IMR-90 (cell line): ENCODE measurements around the gene CNNM2. TPM values are rescaled to one million over a fixed set of nuclear protein-coding genes. Genes with fewer than 3 reads are reported as not detected.

Source experiments
- ATAC-seq: fragments of 200-7000 bp; cut with Tn5 transposase; 2 replicates; pipeline ENCODE4 v1.9.1; 2020; ENCODE audit warnings: low read depth, mild to moderate bottlenecking, moderate library complexity
- BruUV-seq: library from RNA; stranded (reverse); fragments of 400-500 nt; replicated peaks from 2 replicates; lab custom pipeline; 2021; lab: Mats Ljungman, UMichigan
- CTCF ChIA-PET: fragments of 300-600 bp; formaldehyde crosslinking; extraction: SDS; loops from one replicate; lab custom pipeline; 2021; ENCODE audit warnings: antibody characterized with exemption; lab: Yijun Ruan, JAX
- POLR2A ChIA-PET: fragments of 300-600 bp; sonication (Branson Sonifier 250); formaldehyde crosslinking; loops from one replicate; lab custom pipeline; 2022; ENCODE audit warnings: antibody characterized with exemption; ENCODE audit not compliant: unreplicated experiment; lab: Charles Lee
- DNase-seq: peaks from one replicate; pipeline ENCODE4 v3.0.0; 2013
- H2AFZ ChIP-seq: replicated peaks from 2 replicates; pipeline ENCODE3; 2013; ENCODE audit warnings: low read length, mild to moderate bottlenecking; ENCODE audit not compliant: poor library complexity
- H2AK5ac ChIP-seq: 2 replicates; pipeline ENCODE4 v1.6.1; 2013; ENCODE audit warnings: low read depth, low read length, inconsistent platforms
- H2AK9ac ChIP-seq: replicated peaks from 2 replicates; pipeline ENCODE3; 2013; ENCODE audit warnings: mild to moderate bottlenecking, low read depth, low read length, moderate library complexity; ENCODE audit not compliant: poor library complexity
- H2BK120ac ChIP-seq: 2 replicates; pipeline ENCODE4 v1.6.1; 2013; ENCODE audit warnings: low read depth, low read length, inconsistent platforms
- H2BK15ac ChIP-seq: 3 replicates; pipeline ENCODE4 v1.6.1; 2013; ENCODE audit warnings: low read depth, low read length, inconsistent platforms
- H2BK20ac ChIP-seq: 2 replicates; pipeline ENCODE4 v1.6.1; 2013; ENCODE audit warnings: low read depth, mild to moderate bottlenecking, inconsistent platforms, low read length, moderate library complexity
- H2BK5ac ChIP-seq: 2 replicates; pipeline ENCODE4 v1.6.1; 2013; ENCODE audit warnings: mild to moderate bottlenecking, low read depth, low read length, inconsistent platforms; ENCODE audit not compliant: poor library complexity, severe bottlenecking
- H3K14ac ChIP-seq: replicated peaks from 2 replicates; pipeline ENCODE4 v1.6.1; 2013; ENCODE audit warnings: low read depth, low read length, inconsistent platforms
- H3K18ac ChIP-seq: 2 replicates; pipeline ENCODE4 v1.6.1; 2013; ENCODE audit warnings: low read depth, low read length, control low read depth
- H3K23ac ChIP-seq: 2 replicates; pipeline ENCODE4 v1.6.1; 2013; ENCODE audit warnings: low read depth, low read length, inconsistent platforms
- H3K27ac ChIP-seq: 2 replicates; pipeline ENCODE4 v1.5.1; 2013; ENCODE audit warnings: mild to moderate bottlenecking, control low read depth, low read length; ENCODE audit not compliant: insufficient read depth
- H3K27me3 ChIP-seq: 2 replicates; pipeline ENCODE4 v1.6.1; 2013; ENCODE audit warnings: low read length; ENCODE audit not compliant: control insufficient read depth, insufficient read depth
- H3K36me3 ChIP-seq: 2 replicates; pipeline ENCODE4 v1.6.1; 2013; ENCODE audit warnings: low read length, mixed read lengths; ENCODE audit not compliant: control insufficient read depth, insufficient read depth
- H3K4ac ChIP-seq: 2 replicates; pipeline ENCODE4 v1.6.1; 2013; ENCODE audit warnings: low read depth, low read length, inconsistent platforms
- H3K4me1 ChIP-seq: 2 replicates; pipeline ENCODE4 v1.6.1; 2013; ENCODE audit warnings: low read length, mixed read lengths; ENCODE audit not compliant: control insufficient read depth, insufficient read depth
- H3K4me2 ChIP-seq: 2 replicates; pipeline ENCODE4 v1.6.1; 2013; ENCODE audit warnings: low read depth, mild to moderate bottlenecking, control low read depth, low read length, moderate library complexity
- H3K4me3 ChIP-seq: 2 replicates; pipeline ENCODE4 v1.5.1; 2013; ENCODE audit warnings: low read depth, mild to moderate bottlenecking, control low read depth, low read length, moderate library complexity; ENCODE audit not compliant: insufficient read depth
- H3K56ac ChIP-seq: 2 replicates; pipeline ENCODE4 v1.6.1; 2013; ENCODE audit warnings: low read length, inconsistent platforms; ENCODE audit not compliant: insufficient read depth; ENCODE audit errors: extremely low read depth
- H3K79me1 ChIP-seq, 2 experiments: 2 replicates each; pipeline ENCODE4 v1.6.1; 2013; ENCODE audit warnings: low read length in 2 of 2, inconsistent platforms in 1 of 2, low read depth in 1 of 2
- H3K9ac ChIP-seq: 2 replicates; pipeline ENCODE4 v1.6.1; 2013; ENCODE audit warnings: low read depth, low read length, control low read depth
- H3K9me1 ChIP-seq: 2 replicates; pipeline ENCODE4 v1.6.1; 2013; ENCODE audit warnings: low read length, inconsistent platforms; ENCODE audit not compliant: insufficient read depth
- H3K9me3 ChIP-seq: 2 replicates; pipeline ENCODE4 v1.6.1; 2013; ENCODE audit warnings: low read length; ENCODE audit not compliant: control insufficient read depth, insufficient read depth
- H4K20me1 ChIP-seq: 2 replicates; pipeline ENCODE4 v1.6.1; 2013; ENCODE audit warnings: low read length, inconsistent platforms; ENCODE audit not compliant: insufficient read depth
- H4K5ac ChIP-seq: 2 replicates; pipeline ENCODE4 v1.6.1; 2013; ENCODE audit warnings: mild to moderate bottlenecking, low read depth, low read length, control low read depth
- H4K8ac ChIP-seq, 2 experiments: 2 replicates each; pipeline ENCODE4 v1.6.1; 2013; ENCODE audit warnings: low read depth in 2 of 2, low read length in 2 of 2, control low read depth in 1 of 2, inconsistent platforms in 1 of 2
- H4K91ac ChIP-seq: 2 replicates; pipeline ENCODE4 v1.6.1; 2013; ENCODE audit warnings: low read depth, low read length, inconsistent platforms; ENCODE audit not compliant: insufficient read depth
- BHLHE40 ChIP-seq: fragments of 150-350 bp; IDR thresholded peaks from 2 replicates; pipeline ENCODE4 v1.6.1; 2016; ENCODE audit warnings: mild to moderate bottlenecking, low read depth, low read length
- CEBPB ChIP-seq: IDR thresholded peaks from 2 replicates; pipeline ENCODE4 v1.6.1; 2012; ENCODE audit warnings: low read depth, low read length, improper control_type of control experiment
- CHD1 ChIP-seq: IDR thresholded peaks from 2 replicates; pipeline ENCODE4 v1.6.1; 2012; ENCODE audit warnings: low read depth, low read length, improper control_type of control experiment
- FOS ChIP-seq: fragments of 150-350 bp; IDR thresholded peaks from 2 replicates; pipeline ENCODE4 v1.6.1; 2016; ENCODE audit warnings: low read depth, low read length
- MAFK ChIP-seq: IDR thresholded peaks from 2 replicates; pipeline ENCODE4 v1.6.1; 2012; ENCODE audit warnings: low read depth, low read length, improper control_type of control experiment
- MAZ ChIP-seq: IDR thresholded peaks from 2 replicates; pipeline ENCODE4 v1.6.1; 2012; ENCODE audit warnings: low read depth, mild to moderate bottlenecking, low read length, improper control_type of control experiment, moderate library complexity, borderline replicate concordance
- MXI1 ChIP-seq: IDR thresholded peaks from 2 replicates; pipeline ENCODE4 v1.6.1; 2012; ENCODE audit warnings: low read depth, mild to moderate bottlenecking, low read length, moderate library complexity, borderline replicate concordance
- NFE2L2 ChIP-seq: fragments of 150-350 bp; IDR thresholded peaks from 2 replicates; pipeline ENCODE4 v1.6.1; 2016; ENCODE audit warnings: low read depth, mild to moderate bottlenecking, low read length
- POLR2A ChIP-seq: IDR thresholded peaks from 2 replicates; pipeline ENCODE4 v1.6.1; 2012; ENCODE audit warnings: mild to moderate bottlenecking, low read depth, low read length
- RAD21 ChIP-seq: IDR thresholded peaks from 2 replicates; pipeline ENCODE4 v1.6.1; 2012; ENCODE audit warnings: low read length, improper control_type of control experiment
- RCOR1 ChIP-seq: IDR thresholded peaks from 2 replicates; pipeline ENCODE4 v1.6.1; 2012; ENCODE audit warnings: mild to moderate bottlenecking, low read length, improper control_type of control experiment; ENCODE audit not compliant: insufficient replicate concordance
- RFX5 ChIP-seq: IDR thresholded peaks from 2 replicates; pipeline ENCODE4 v1.8.0; 2012; ENCODE audit warnings: low read depth, mild to moderate bottlenecking, low read length, moderate library complexity
- SMC3 ChIP-seq: fragments of 150-350 bp; IDR thresholded peaks from 2 replicates; pipeline ENCODE4 v1.6.1; 2016; ENCODE audit warnings: low read depth, mild to moderate bottlenecking, antibody characterized with exemption, low read length, moderate library complexity
- WGBS, 2 experiments: methylation state at CpG; one replicate each; pipeline versions ENCODE4 v1.1.5 to v1.1.7; 2013; ENCODE audit warnings: missing lambda C conversion rate in 2 of 2; ENCODE audit not compliant: insufficient read length in 1 of 2; ENCODE audit errors: extremely low coverage in 2 of 2; 5-methylcytosine and 5-hydroxymethylcytosine counted together
- dilution Hi-C: fragments of 300-500 bp; cut with HindIII; formaldehyde crosslinking; loops from one replicate; pipeline ENCODE4 v1.14.3; 2018; ENCODE audit warnings: low sequenced_read_pairs; ENCODE audit not compliant: unreplicated experiment
- in situ Hi-C: fragments of 300-500 bp; cut with MboI; formaldehyde crosslinking; loops from 3 replicates; pipeline ENCODE4 v1.14.3; 2019; ENCODE audit warnings: low sequenced_read_pairs, inconsistent platforms, mixed read lengths
- intact Hi-C: fragments of 100-400 bp; cut with micrococcal nuclease; formaldehyde crosslinking; loops from 2 replicates; pipeline ENCODE4 v1.10.0; 2022
- polyA plus RNA-seq, 3 experiments: library from polyadenylated mRNA; depleted of rRNA; stranded (reverse); fragments of >200 nt; gene quantifications; 2 replicates each; pipeline ENCODE4 v1.2.3, GENCODE V29; 2012; ENCODE audit warnings: low replicate concordance in 1 of 3
- total RNA-seq: library from RNA; depleted of rRNA; stranded (reverse); fragments of >200 nt; gene quantifications from 2 replicates; pipeline ENCODE4 v1.2.3, GENCODE V29; 2012
- TF ChIP-seq, protein P1 (sequence below): fragments of 150-350 bp; IDR thresholded peaks from 2 replicates; pipeline ENCODE4 v1.6.1; 2017; ENCODE audit warnings: mild to moderate bottlenecking, antibody characterized with exemption, low read length, low read depth
- TF ChIP-seq, protein P2 (sequence below): fragments of 150-350 bp; IDR thresholded peaks from 2 replicates; pipeline ENCODE4 v1.6.1; 2016; ENCODE audit warnings: low read depth, mild to moderate bottlenecking, low read length, moderate library complexity, borderline replicate concordance
- TF ChIP-seq, protein P3 (sequence below): conservative IDR thresholded peaks from 2 replicates; pipeline ENCODE4 v1.5.1; 2012; ENCODE audit warnings: mild to moderate bottlenecking, low read depth, low read length, improper control_type of control experiment

CNNM2 gene
- total and polyA plus RNA-seq, 2 of the 4 experiments (the other 2 are of a cell fraction): 4.7 to 5.6 TPM

DNA sequence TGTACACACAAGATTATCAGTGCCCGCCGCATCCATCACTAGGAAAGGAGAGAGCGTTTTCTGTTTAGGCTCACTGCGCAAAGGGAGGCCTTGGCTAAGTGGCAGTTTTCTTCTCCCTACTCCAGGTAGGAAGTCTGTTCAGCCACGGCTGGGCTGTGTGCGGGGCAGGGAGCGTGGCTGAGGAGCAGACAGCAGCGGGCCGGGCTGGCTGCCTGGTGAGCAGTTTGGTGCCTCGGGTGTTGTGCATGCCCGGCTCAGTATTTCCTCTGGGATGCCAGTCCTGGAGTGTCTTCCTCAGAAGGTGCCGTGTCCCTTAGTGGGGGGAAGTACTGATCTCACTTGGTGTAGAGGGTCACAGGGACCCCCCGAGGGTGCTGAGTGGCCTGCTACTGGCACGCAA is 160.6 kb downstream of the CNNM2 start:
- no TSS peak for BruUV-seq
- no peak overlapping the region for H4K91ac ChIP-seq
- DNase-seq (no peak), ATAC-seq (no peak)
- H2AK5ac ChIP-seq: no peak overlapping the region
- no peak overlapping the region for H3K4me3 ChIP-seq
- dilution Hi-C loops: no loop called here
- peaks cover 57% of the 10 kb centered on the region for H3K36me3 ChIP-seq
- no peaks in the 10 kb centered on the region for H3K27me3 ChIP-seq
- ChIA-PET CTCF (no interaction called here), POLR2A (no interaction called here)
- H4K8ac ChIP-seq: no peak overlapping the region
- intact Hi-C loops: no loop called here
- no peak overlapping the region for H2BK5ac ChIP-seq
- no peak overlapping the region for H3K9ac ChIP-seq
- TF ChIP-seq SMC3: no peak
- TF ChIP-seq CEBPB: no peak
- TF ChIP-seq POLR2A: no peak
- TF ChIP-seq RFX5: no peak
- TF ChIP-seq BHLHE40: no peak
- TF ChIP-seq FOS: no peak
- TF ChIP-seq NFE2L2: no peak
- TF ChIP-seq RCOR1: no peak
- TF ChIP-seq, protein P1, sequence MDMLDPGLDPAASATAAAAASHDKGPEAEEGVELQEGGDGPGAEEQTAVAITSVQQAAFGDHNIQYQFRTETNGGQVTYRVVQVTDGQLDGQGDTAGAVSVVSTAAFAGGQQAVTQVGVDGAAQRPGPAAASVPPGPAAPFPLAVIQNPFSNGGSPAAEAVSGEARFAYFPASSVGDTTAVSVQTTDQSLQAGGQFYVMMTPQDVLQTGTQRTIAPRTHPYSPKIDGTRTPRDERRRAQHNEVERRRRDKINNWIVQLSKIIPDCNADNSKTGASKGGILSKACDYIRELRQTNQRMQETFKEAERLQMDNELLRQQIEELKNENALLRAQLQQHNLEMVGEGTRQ: no peak
- no peak for TF ChIP-seq RAD21
- TF ChIP-seq MAZ: no peak
- no peak for TF ChIP-seq CHD1
- no peak for TF ChIP-seq MXI1
- no peak for TF ChIP-seq MAFK
- TF ChIP-seq, protein P2, sequence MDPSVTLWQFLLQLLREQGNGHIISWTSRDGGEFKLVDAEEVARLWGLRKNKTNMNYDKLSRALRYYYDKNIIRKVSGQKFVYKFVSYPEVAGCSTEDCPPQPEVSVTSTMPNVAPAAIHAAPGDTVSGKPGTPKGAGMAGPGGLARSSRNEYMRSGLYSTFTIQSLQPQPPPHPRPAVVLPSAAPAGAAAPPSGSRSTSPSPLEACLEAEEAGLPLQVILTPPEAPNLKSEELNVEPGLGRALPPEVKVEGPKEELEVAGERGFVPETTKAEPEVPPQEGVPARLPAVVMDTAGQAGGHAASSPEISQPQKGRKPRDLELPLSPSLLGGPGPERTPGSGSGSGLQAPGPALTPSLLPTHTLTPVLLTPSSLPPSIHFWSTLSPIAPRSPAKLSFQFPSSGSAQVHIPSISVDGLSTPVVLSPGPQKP: no peak
- TF ChIP-seq, protein P3, sequence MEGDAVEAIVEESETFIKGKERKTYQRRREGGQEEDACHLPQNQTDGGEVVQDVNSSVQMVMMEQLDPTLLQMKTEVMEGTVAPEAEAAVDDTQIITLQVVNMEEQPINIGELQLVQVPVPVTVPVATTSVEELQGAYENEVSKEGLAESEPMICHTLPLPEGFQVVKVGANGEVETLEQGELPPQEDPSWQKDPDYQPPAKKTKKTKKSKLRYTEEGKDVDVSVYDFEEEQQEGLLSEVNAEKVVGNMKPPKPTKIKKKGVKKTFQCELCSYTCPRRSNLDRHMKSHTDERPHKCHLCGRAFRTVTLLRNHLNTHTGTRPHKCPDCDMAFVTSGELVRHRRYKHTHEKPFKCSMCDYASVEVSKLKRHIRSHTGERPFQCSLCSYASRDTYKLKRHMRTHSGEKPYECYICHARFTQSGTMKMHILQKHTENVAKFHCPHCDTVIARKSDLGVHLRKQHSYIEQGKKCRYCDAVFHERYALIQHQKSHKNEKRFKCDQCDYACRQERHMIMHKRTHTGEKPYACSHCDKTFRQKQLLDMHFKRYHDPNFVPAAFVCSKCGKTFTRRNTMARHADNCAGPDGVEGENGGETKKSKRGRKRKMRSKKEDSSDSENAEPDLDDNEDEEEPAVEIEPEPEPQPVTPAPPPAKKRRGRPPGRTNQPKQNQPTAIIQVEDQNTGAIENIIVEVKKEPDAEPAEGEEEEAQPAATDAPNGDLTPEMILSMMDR: no peak
- H2AK9ac ChIP-seq: no peak overlapping the region
- no peak overlapping the region for H3K14ac ChIP-seq
- H4K20me1 ChIP-seq: 0 out of 2 replicates have a peak, but pooled peaks cover 2% of the 10 kb centered on the region
- no peak overlapping the region for H3K4ac ChIP-seq
- WGBS, 2 experiments: 100% methylated on average over 5 of the region's 14 CpGs; no CpG with 5 or more reads in 1 of the 2 experiments
- H3K4me1 ChIP-seq: no peaks in the 10 kb centered on the region
- H2BK15ac ChIP-seq: no peak overlapping the region
- in situ Hi-C loops: no loop called here
- no peak overlapping the region for H3K18ac ChIP-seq
- H3K23ac ChIP-seq: no peak overlapping the region
- H2BK20ac ChIP-seq: no peak overlapping the region
- no peak overlapping the region for H3K27ac ChIP-seq
- H4K5ac ChIP-seq: no peak overlapping the region
- H3K9me3 ChIP-seq: no peaks in the 10 kb centered on the region
- H3K4me2 ChIP-seq: no peak overlapping the region
- no peak overlapping the region for H3K56ac ChIP-seq
- H2AFZ ChIP-seq: no peak overlapping the region
- peaks cover 14% of the 10 kb centered on the region for H3K9me1 ChIP-seq
- no peak overlapping the region for H2BK120ac ChIP-seq
- H3K79me1 ChIP-seq: peaks cover 0 to 21% of the 10 kb centered on the region in 2 experiments; a peak in 2 of 4 replicates
